ENCODE measurements around the gene RFX1. TPM values are rescaled to one million over a fixed set of nuclear protein-coding genes. Genes with fewer than 3 reads are reported as not detected.
"Not testable (repeated sequence)": the region's sequence is repeated elsewhere in the genome, so short reads cannot be mapped to it uniquely, and the experiment has no call there.

The RFX1 gene
- total RNA-seq (2014; rRNA removed; shearing (Covaris generic)): 6.0 and 6.2 TPM in 2 replicates

DNA sequence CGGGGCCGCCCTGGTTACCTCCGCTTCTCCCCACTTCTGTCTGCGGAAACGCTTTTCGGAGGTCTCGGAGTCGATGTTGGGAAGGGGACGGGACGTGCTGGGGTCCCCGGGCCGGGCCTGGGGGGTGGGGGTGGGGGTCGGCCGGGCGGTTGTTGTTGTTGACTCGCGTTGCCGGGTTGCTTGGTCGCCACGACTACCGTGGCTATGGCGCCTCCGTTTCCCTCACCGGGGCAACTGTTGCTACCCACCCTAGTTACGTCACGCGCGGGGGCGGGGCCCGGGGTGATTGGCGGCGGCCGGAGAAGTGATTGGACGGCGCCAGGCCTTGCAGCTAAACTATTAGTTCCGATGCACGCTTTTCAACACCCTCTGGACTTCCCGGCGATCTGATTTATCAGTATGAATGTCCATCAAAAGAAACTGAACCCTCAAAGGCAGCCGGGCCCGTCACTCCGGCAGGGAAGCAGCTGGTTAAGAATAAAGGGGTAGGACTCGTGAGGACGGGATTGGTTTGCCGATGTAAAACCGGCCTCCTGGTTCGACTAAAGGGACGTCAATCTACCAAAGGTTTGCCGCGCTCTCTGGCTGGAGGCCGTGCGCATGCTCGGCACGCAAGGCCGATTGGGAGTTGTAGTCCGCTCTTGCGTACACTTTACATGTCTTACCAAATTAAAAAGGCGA is at the start of gene RFX1:
RFX1 (minus strand) TSS at position 236 of the 681 bp plus-strand sequence. CDS start 12,477 bp downstream, outside the sequence.
- DNase-seq (ENCODE audit: low spot score): peak; percentile 92

GRCh38 chr19:14055396-14055795 is 49.3 kb upstream of the RFX1 start:
- no peak for DNase-seq (ENCODE audit: low spot score)

- no peak for DNase-seq (ENCODE audit: low spot score)
Measured at GRCh38 chr19:14054721-14055120, 48.6 kb upstream of the RFX1 start.

GRCh38 chr19:14054099-14054498 is 48.0 kb upstream of the RFX1 start:
- no peak for DNase-seq (ENCODE audit: low spot score)

- DNase-seq (ENCODE audit: low spot score): no peak
Measured at GRCh38 chr19:14053500-14053899, 47.4 kb upstream of the RFX1 start.

- DNase-seq (ENCODE audit: low spot score): no peak
Measured at GRCh38 chr19:14053032-14053431, 46.9 kb upstream of the RFX1 start.

- DNase-seq (ENCODE audit: low spot score): no peak
Measured at GRCh38 chr19:14052470-14052869, 46.4 kb upstream of the RFX1 start.

GRCh38 chr19:14051980-14052379 is 45.9 kb upstream of the RFX1 start:
- DNase-seq (ENCODE audit: low spot score): no peak

GRCh38 chr19:14050961-14051360 is 44.8 kb upstream of the RFX1 start:
- DNase-seq (ENCODE audit: low spot score): not testable (repeated sequence)

GRCh38 chr19:14050512-14050911 is 44.4 kb upstream of the RFX1 start:
- no peak for DNase-seq (ENCODE audit: low spot score)

DNA sequence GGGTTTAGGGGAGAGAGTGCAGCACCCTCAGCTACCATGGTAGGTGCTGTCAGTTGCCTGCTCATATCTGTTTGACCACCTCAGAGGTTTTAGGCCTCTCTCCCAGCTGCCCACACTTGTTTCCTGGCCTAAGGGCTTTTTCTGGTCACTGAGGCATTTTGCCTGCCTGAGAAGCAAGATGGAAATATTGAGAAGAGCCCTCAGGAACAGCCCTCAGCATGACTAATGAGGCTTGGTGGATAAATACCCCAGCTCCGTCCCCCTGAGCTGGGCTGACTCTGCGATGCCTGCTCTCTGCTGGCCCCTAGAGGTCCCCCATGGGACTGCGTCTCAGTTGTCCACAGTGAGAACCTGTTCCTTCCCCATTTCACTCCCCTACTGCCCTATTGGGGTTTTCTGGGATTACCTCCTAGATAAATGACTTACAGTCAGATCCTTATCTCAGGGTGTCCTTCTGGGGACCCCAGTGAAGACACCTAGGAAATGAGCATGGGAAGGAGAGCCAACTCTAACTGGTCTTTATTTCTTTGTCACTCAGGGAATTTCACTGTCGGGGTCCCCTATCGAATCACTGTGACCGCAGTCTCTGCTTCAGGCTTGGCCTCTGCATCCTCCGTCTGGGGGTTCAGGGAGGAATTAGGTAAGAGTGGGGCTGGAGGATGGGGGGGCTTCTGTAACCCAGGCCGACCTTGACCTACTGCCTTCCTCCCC is 42.5 kb upstream of the RFX1 start:
- peak; percentile 63 for DNase-seq (ENCODE audit: low spot score)

GRCh38 chr19:14047866-14048265 is 41.7 kb upstream of the RFX1 start:
- not testable (repeated sequence) for DNase-seq (ENCODE audit: low spot score)

DNA sequence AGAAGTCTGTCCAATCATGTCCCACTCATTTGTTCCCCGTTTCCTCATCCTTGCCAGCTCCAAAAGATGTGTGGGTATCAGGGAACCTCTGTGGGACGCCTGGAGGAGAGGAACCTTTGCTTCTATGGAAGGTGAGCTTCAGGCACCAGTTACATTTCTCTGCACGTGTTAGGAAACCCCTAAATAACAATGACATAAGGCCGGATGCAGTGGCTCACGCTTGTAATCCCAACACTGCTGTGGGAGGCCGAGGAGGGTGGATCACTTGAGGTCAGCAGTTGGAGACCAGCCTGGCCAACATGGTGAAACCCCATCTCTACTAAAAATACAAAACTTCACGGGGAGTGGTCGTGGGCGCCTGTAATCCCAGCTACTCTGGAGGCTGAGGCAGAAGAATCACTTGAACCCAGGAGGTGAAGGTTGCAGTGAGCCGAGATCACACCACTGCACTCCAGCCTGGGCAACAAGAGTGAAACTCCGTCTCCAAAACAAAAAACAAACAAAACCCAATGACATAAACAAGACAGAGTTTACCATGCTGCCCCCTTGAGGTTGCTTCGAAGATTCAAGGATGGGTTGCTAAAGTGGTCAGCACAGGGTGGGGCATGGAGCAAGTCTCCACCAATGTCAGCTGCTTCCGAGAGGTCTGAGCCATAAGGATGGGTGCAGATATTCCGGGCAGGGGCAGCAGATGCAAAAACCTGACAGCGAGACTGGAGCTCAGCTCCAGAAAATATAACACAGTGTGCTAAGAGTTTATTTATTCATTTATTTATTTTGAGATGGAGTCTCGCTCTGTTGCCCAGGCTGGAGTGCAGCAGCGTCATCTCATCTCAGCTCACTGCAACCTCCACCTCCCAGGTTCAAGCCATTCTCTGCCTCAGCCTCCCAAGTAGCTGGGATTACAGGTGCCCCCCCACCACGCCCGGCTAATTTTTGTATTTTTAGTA is 36.8 kb upstream of the RFX1 start:
- peak; percentile 82 for DNase-seq (ENCODE audit: low spot score)

DNA sequence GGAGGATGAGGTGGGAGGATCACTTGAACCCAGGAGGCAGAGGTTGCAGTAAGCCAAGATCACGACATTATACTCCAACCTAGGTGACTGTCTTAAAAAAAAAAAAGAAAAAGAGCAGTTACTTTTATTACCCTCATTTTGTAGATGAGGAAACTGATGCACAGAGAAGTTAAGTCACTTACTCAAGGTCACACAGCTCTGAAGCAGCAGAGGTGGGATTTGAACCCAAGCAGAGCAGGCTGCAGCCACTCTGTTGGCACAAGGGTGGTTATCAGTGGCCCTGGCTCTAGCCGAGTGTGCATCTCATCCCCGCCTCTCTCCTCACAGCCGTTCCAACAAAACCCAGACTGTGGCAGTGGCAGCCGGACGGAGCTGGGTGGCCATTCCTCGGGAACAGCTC is 33.1 kb upstream of the RFX1 start:
- no peak for DNase-seq (ENCODE audit: low spot score)

DNA sequence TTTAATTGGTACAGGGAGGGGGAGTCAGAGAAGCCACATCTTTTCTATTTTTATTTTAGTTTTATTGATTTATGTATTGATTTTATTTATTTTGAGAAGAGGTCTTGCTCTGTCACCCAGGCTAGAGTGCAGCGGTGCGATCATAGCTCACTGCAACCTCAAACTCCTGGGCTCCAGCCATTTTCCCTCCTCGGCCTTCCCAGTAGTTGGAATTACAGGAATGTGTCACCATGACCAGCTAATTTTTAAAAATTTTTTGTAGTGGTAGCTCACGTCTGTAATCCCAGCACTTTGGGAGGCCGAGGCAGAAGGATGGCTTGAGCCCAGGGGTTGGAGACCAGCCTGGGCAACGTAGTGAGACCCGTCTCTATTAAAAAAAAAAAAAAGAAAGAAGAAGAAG is 29.6 kb upstream of the RFX1 start:
- no peak for DNase-seq (ENCODE audit: low spot score)

DNA sequence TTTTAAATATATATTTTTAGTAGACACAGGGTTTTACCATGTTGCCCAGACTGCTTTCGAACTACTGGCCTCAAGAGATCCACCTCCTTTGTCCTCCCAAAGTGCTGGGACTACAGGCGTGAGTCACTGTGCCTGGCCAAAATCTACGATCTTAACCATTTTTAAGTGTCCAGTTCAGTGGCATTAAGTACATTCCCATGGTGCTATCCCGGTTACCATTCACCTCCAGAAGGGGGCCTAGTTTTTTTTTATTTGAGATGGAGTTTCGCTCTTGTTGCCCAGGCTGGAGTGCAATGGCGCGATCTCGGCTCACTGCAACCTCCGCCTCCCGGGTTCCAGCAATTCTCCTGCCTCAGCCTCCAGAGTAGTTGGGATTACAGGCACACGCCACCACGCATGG is 29.0 kb upstream of the RFX1 start:
- DNase-seq (ENCODE audit: low spot score): not testable (repeated sequence)

- no peak for DNase-seq (ENCODE audit: low spot score)
Measured at GRCh38 chr19:14033946-14034345, 27.8 kb upstream of the RFX1 start.

DNA sequence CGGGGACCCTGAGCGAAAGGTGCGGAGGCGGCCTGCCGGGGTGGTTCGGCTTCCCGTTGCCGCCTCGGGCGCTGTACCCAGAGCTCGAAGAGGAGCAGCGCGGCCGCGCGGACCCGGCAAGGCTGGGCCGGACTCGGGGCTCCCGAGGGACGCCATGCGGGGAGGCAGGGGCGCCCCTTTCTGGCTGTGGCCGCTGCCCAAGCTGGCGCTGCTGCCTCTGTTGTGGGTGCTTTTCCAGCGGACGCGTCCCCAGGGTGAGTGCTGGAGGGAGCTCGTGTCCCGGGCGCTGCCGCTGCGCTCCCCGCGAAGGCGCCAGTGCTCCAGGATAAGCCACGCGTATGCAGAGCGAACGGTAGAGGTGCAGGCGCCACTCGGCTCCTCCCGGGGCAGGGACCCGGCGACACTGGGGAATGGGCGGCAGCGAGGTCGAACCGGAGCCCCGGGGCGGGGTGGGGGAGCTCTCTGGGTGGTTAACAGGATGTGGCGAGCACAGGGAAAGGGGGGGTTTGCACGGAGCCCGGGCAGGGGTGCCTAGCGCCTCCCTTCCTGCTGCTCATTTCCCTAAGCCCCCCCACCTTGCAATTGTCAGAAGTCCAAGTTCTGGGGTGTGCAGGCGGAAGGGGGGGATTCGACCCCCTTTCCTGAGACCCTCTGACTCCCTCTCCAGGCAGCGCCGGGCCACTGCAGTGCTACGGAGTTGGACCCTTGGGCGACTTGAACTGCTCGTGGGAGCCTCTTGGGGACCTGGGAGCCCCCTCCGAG is 25.8 kb upstream of the RFX1 start, which contains the start of gene IL27RA:
IL27RA (plus strand) TSS at position 44 of the 762 bp plus-strand sequence; CDS start at position 155, 111 bp downstream.
- peak; percentile 28 for DNase-seq (ENCODE audit: low spot score)

- no peak for DNase-seq (ENCODE audit: low spot score)
Measured at GRCh38 chr19:14030997-14031718, 25.0 kb upstream of the RFX1 start.

- DNase-seq (ENCODE audit: low spot score): no peak
Measured at GRCh38 chr19:14028901-14029300, 22.8 kb upstream of the RFX1 start.
